ENCODE measurements around the gene CNBD2.
"Not testable (repeated sequence)": the region's sequence is repeated elsewhere in the genome, so short reads cannot be mapped to it uniquely, and the experiment has no call there.

Gene CNBD2

DNA sequence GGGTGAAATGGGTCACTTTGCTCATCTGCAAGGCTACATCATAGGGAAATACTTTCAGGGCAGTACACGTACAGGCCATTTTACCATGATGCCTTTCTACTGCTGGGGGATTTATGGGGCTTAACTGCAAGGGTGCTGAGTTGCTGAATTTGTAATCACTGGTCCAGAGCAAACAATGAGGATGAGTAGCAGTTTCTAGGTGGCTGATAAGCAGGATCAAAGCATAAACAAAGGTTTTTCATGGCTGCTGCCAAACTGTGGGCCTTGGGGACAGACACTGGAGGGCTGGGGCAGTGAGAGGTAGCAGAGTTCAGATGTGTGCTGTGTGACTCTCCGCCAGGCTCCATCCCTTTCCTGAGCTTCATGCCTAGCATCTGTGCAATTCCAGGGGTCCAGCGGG, 68.3 kb downstream of the CNBD2 start:
- Histone ChIP-seq H3K4me3 (ENCODE audit: insufficient read depth, low read depth, low read length, poor library complexity, severe bottlenecking) (no peak overlapping the region), H3K9me3 (ENCODE audit: control insufficient read depth, low read length) (no peaks in the 10 kb centered on the region), H3K36me3 (ENCODE audit: control insufficient read depth, insufficient read depth, low read length) (no peaks in the 10 kb centered on the region), H3K4me1 (ENCODE audit: control insufficient read depth, insufficient read depth, low read length, poor library complexity, severe bottlenecking) (no peaks in the 10 kb centered on the region), H3K27ac (ENCODE audit: insufficient read depth, low read length, poor library complexity, severe bottlenecking) (no peak overlapping the region), H3K27me3 (replicated peaks; ENCODE audit: control insufficient read depth, insufficient read depth, low read length, poor library complexity, severe bottlenecking) (no peaks in the 10 kb centered on the region)
- no peak for DNase-seq

DNA sequence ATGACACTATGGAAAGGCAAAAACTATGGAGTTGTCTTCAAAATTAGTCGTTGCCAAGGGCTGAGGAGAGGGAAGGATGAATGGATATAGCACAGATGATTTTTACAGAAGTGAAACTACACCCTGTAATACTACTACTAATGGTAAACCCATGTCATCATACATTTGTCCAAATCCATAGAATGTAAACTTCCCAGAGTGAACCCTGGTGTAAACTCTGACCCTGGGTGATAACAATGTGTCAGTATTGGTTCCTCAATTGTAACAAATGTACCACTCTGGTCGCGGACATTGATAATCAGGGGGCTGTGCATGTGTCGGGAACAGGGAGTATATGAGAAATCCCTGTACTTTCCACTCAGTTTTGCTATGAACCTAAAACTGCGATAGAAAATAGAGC, 72.2 kb downstream of the CNBD2 start:
- DNase-seq: no peak
- Histone ChIP-seq H3K36me3 (ENCODE audit: control insufficient read depth, insufficient read depth, low read length) (no peaks in the 10 kb centered on the region), H3K4me1 (ENCODE audit: control insufficient read depth, insufficient read depth, low read length, poor library complexity, severe bottlenecking) (no peaks in the 10 kb centered on the region), H3K27ac (ENCODE audit: insufficient read depth, low read length, poor library complexity, severe bottlenecking) (no peak overlapping the region), H3K4me3 (ENCODE audit: insufficient read depth, low read depth, low read length, poor library complexity, severe bottlenecking) (no peak overlapping the region), H3K9me3 (ENCODE audit: control insufficient read depth, low read length) (no peaks in the 10 kb centered on the region), H3K27me3 (replicated peaks; ENCODE audit: control insufficient read depth, insufficient read depth, low read length, poor library complexity, severe bottlenecking) (no peaks in the 10 kb centered on the region)

DNA sequence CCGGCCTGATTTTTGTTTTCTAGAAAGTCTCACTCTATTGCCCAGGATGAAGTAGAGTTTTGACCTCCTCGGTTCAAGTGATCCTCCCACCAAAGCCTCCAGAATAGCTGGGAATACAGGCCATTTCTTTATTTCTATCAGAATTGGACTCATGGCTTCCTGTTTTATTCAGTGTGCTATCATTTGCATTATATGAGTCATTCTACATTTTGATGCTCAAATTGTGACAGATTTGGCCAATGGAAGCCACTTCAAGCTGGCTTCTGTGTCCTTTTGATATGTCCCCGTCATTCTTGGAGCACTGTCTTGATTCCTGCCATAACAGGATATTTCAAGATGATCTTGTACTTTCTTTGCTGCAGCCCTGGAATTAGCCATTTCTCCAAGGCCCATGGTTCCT, 75.1 kb downstream of the CNBD2 start:
- Histone ChIP-seq H3K27ac (ENCODE audit: insufficient read depth, low read length, poor library complexity, severe bottlenecking) (no peak overlapping the region), H3K4me3 (ENCODE audit: insufficient read depth, low read depth, low read length, poor library complexity, severe bottlenecking) (no peak overlapping the region), H3K36me3 (ENCODE audit: control insufficient read depth, insufficient read depth, low read length) (no peaks in the 10 kb centered on the region), H3K27me3 (replicated peaks; ENCODE audit: control insufficient read depth, insufficient read depth, low read length, poor library complexity, severe bottlenecking) (no peaks in the 10 kb centered on the region), H3K4me1 (ENCODE audit: control insufficient read depth, insufficient read depth, low read length, poor library complexity, severe bottlenecking) (no peaks in the 10 kb centered on the region), H3K9me3 (ENCODE audit: control insufficient read depth, low read length) (no peaks in the 10 kb centered on the region)
- DNase-seq: no peak

DNA sequence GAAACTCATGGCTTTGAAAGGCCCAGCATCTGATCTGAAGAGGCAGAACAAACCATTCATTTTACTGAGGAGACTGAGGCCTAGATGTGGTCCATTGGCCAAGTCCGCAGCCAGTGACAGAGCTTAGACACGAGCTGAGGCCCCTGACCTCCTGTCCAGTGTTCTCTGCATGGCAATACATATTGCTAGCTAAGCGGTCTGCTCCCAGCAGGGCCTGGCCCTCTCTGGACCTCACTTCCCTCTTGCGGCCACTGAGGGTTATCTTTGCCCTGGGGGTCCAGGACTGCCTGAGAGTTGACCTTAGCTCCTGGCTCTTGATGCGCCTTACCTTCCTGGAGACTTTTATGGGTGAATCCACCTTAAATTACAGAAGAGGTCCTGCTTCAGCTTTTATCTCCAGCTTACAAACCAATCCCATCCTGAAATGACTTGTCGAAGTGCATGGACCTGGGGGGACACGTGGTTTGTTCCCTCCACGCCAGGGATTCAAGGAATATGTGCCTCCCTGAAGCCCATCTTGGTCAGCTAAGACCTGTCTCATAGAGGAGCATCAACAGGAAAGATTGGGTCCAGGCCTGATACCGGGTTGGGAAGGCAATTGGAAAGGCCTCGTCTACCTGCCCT, 75.6 kb downstream of the CNBD2 start:
- DNase-seq: no peak
- Histone ChIP-seq H3K36me3 (ENCODE audit: control insufficient read depth, insufficient read depth, low read length) (no peaks in the 10 kb centered on the region), H3K9me3 (ENCODE audit: control insufficient read depth, low read length) (no peaks in the 10 kb centered on the region), H3K4me1 (ENCODE audit: control insufficient read depth, insufficient read depth, low read length, poor library complexity, severe bottlenecking) (no peaks in the 10 kb centered on the region), H3K27me3 (replicated peaks; ENCODE audit: control insufficient read depth, insufficient read depth, low read length, poor library complexity, severe bottlenecking) (no peaks in the 10 kb centered on the region), H3K27ac (ENCODE audit: insufficient read depth, low read length, poor library complexity, severe bottlenecking) (no peak overlapping the region), H3K4me3 (ENCODE audit: insufficient read depth, low read depth, low read length, poor library complexity, severe bottlenecking) (no peak overlapping the region)

DNA sequence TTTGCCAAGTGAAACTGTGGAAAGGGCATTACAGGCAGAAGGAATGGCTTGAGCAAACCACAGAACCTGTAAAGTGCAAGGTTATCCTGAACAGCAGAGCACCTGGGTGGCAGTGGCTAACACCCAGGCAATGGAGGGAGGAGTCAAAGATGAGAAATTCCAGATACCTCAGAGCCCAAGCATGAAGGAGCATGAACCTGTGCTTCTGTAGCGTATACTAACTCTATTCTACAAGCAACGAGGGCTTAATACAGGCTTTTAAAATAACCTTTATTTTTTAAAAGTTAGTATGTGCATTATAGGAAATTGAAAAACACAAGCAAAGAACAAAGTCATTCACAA, 77.0 kb downstream of the CNBD2 start:
- Histone ChIP-seq H3K9me3 (ENCODE audit: control insufficient read depth, low read length) (no peaks in the 10 kb centered on the region), H3K27me3 (replicated peaks; ENCODE audit: control insufficient read depth, insufficient read depth, low read length, poor library complexity, severe bottlenecking) (no peaks in the 10 kb centered on the region), H3K36me3 (ENCODE audit: control insufficient read depth, insufficient read depth, low read length) (no peaks in the 10 kb centered on the region), H3K4me3 (ENCODE audit: insufficient read depth, low read depth, low read length, poor library complexity, severe bottlenecking) (no peak overlapping the region), H3K4me1 (ENCODE audit: control insufficient read depth, insufficient read depth, low read length, poor library complexity, severe bottlenecking) (no peaks in the 10 kb centered on the region), H3K27ac (ENCODE audit: insufficient read depth, low read length, poor library complexity, severe bottlenecking) (no peak overlapping the region)
- DNase-seq: no peak

GRCh38 chr20:36046073-36046798, 77.8 kb downstream of the CNBD2 start:
- not testable (repeated sequence) for H3K36me3 ChIP-seq (ENCODE audit: control insufficient read depth, insufficient read depth, low read length); H3K4me1 ChIP-seq (ENCODE audit: control insufficient read depth, insufficient read depth, low read length, poor library complexity, severe bottlenecking); H3K4me3 ChIP-seq (ENCODE audit: insufficient read depth, low read depth, low read length, poor library complexity, severe bottlenecking); H3K27me3 ChIP-seq (replicated peaks; ENCODE audit: control insufficient read depth, insufficient read depth, low read length, poor library complexity, severe bottlenecking); DNase-seq; H3K27ac ChIP-seq (ENCODE audit: insufficient read depth, low read length, poor library complexity, severe bottlenecking); H3K9me3 ChIP-seq (ENCODE audit: control insufficient read depth, low read length)

GRCh38 chr20:36049408-36049807, 81.0 kb downstream of the CNBD2 start:
- not testable (repeated sequence) for DNase-seq; H3K27ac ChIP-seq (ENCODE audit: insufficient read depth, low read length, poor library complexity, severe bottlenecking)

GRCh38 chr20:36050436-36051317, 82.3 kb downstream of the CNBD2 start:
- peak overlapping the region; percentile 87 for H3K27ac ChIP-seq (ENCODE audit: insufficient read depth, low read length, poor library complexity, severe bottlenecking)
- H3K36me3 ChIP-seq (ENCODE audit: control insufficient read depth, insufficient read depth, low read length): no peaks in the 10 kb centered on the region
- peak; percentile 71 to 80 (median 71) for DNase-seq
- H3K9me3 ChIP-seq (ENCODE audit: control insufficient read depth, low read length): no peaks in the 10 kb centered on the region
- H3K4me3 ChIP-seq (ENCODE audit: insufficient read depth, low read depth, low read length, poor library complexity, severe bottlenecking): peak overlapping the region; percentile 93
- no peaks in the 10 kb centered on the region for H3K27me3 ChIP-seq (replicated peaks; ENCODE audit: control insufficient read depth, insufficient read depth, low read length, poor library complexity, severe bottlenecking)
- H3K4me1 ChIP-seq (ENCODE audit: control insufficient read depth, insufficient read depth, low read length, poor library complexity, severe bottlenecking): peaks cover 6% of the 10 kb centered on the region

More at GRCh38 chr20:36049408-36049807, 81.0 kb downstream of the CNBD2 start:
- H3K4me1 ChIP-seq (ENCODE audit: control insufficient read depth, insufficient read depth, low read length, poor library complexity, severe bottlenecking); H3K9me3 ChIP-seq (ENCODE audit: control insufficient read depth, low read length); H3K27me3 ChIP-seq (replicated peaks; ENCODE audit: control insufficient read depth, insufficient read depth, low read length, poor library complexity, severe bottlenecking); H3K4me3 ChIP-seq (ENCODE audit: insufficient read depth, low read depth, low read length, poor library complexity, severe bottlenecking); H3K36me3 ChIP-seq (ENCODE audit: control insufficient read depth, insufficient read depth, low read length): not testable (repeated sequence)

DNA sequence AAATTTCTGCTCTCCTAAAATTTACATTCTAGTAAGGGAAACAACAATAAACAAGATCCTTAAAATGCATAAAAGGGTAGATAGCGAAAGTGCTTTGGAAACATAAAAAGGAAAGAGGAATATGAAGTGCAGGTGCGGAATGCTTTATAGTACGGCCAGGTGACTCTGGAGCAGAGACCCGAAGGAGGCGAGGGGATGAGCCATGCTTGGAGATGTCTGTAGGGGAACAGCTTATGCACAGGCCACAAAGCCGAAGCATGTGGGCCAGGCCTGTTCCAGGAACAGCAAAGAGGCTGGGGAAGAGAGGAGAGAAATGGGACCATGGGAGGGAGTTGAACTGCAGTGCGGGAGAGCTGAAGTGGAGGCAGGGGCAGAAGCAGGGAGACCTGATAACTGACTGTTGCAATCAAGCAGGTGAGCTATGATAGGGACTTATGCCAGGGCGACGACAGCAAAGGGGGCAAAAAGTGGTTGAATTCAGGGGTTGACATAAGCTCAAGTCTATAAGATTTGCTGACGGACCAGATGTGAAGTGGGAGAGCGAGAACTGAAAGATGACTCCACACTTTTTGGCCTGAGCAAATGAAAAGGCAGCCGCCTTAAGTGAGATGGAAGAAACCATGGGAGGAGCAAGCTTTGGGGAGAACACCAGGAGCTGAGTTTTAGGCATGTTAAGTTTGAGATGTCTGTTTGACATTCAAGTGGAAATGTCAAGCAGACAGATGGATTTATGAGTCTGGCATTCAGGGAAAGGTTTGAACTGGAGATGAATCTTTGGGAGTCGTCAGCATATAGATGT, 83.1 kb downstream of the CNBD2 start:
- Histone ChIP-seq H3K4me3 (ENCODE audit: insufficient read depth, low read depth, low read length, poor library complexity, severe bottlenecking) (peak overlapping the region; percentile 93), H3K4me1 (ENCODE audit: control insufficient read depth, insufficient read depth, low read length, poor library complexity, severe bottlenecking) (peaks cover 6% of the 10 kb centered on the region), H3K9me3 (ENCODE audit: control insufficient read depth, low read length) (no peaks in the 10 kb centered on the region), H3K36me3 (ENCODE audit: control insufficient read depth, insufficient read depth, low read length) (no peaks in the 10 kb centered on the region), H3K27ac (ENCODE audit: insufficient read depth, low read length, poor library complexity, severe bottlenecking) (peak overlapping the region; percentile 87), H3K27me3 (replicated peaks; ENCODE audit: control insufficient read depth, insufficient read depth, low read length, poor library complexity, severe bottlenecking) (no peaks in the 10 kb centered on the region)
- DNase-seq: no peak

All from effector memory CD4-positive, alpha-beta T cell (primary cell).